Esophagus muscularis mucosa (tissue), 4 donors: ENCODE data around the gene MFSD6.

ENCODE experiments used
- CTCF ChIP-seq, 3 experiments: fragments of 200-600 bp in 2 of 3; fragments of 450-650 bp in 1 of 3; sonication (generic) in 2 of 3; IDR thresholded peaks; one replicate each; pipeline ENCODE4 v1.5.1; 2017 to 2019; ENCODE audit warnings: antibody characterized with exemption in 3 of 3, mild to moderate bottlenecking in 2 of 3, moderate library complexity in 1 of 3
- EP300 ChIP-seq: sonication (generic); formaldehyde crosslinking; IDR thresholded peaks from one replicate; pipeline ENCODE4 v1.6.1; 2017; ENCODE audit warnings: antibody characterized with exemption
- POLR2A ChIP-seq: fragments of 450-650 bp; IDR thresholded peaks from one replicate; pipeline ENCODE4 v1.6.1; 2017; ENCODE audit warnings: antibody characterized with exemption, moderate library complexity, mild to moderate bottlenecking, low read depth
- POLR2AphosphoS5 ChIP-seq, 2 donors: sonication (generic); formaldehyde crosslinking; IDR thresholded peaks; one replicate each; pipeline ENCODE4 v1.6.1; 2017; ENCODE audit warnings: antibody characterized with exemption in 2 of 2

- no peak for TF ChIP-seq CTCF (IDR thresholded peaks at IDR 0.05)
- no peak for TF ChIP-seq EP300
- no peak for TF ChIP-seq POLR2A
- TF ChIP-seq POLR2AphosphoS5 (IDR thresholded peaks at IDR 0.05), result no peak
These were observed 5.3 kb downstream of the MFSD6 start for GRCh38 chr2:190413421-190413820.
